H1 (cell line): ENCODE data around the gene DHRS7B.

ENCODE experiments used
- CTCF ChIP-seq, 3 experiments: IDR thresholded peaks; 1 replicate in 2 of 3; 2 replicates in 1 of 3; pipeline versions ENCODE4 v1.5.1 to v1.6.1; 2011; ENCODE audit warnings: low read length in 3 of 3, mild to moderate bottlenecking in 3 of 3, inconsistent platforms in 2 of 3, low read depth in 1 of 3, moderate library complexity in 1 of 3; ENCODE audit not compliant: insufficient read depth in 1 of 3; ENCODE audit errors: control extremely low read depth in 1 of 3
- SRF ChIP-seq: IDR thresholded peaks from 2 replicates; pipeline ENCODE4 v1.6.1; 2011; ENCODE audit warnings: mild to moderate bottlenecking, low read depth, low read length, moderate library complexity
- TAF1 ChIP-seq: IDR thresholded peaks from 2 replicates; pipeline ENCODE4 v1.6.1; 2011; ENCODE audit warnings: mild to moderate bottlenecking, low read depth, low read length

- TF ChIP-seq TAF1 (no peak), CTCF (IDR thresholded peaks at IDR 0.05; ENCODE audit: control extremely low read depth in 1 of 3, insufficient read depth in 1 of 3, low read depth in 1 of 3, low read length in 3 of 3) (peak in 1 of 3 experiments; percentile 10; a peak in 1 of 4 replicates), SRF (no peak)
Observed at GRCh38 chr17:21085707-21086106, 41.1 kb upstream of the DHRS7B start.
